ENCODE data around the gene SSU72.
"Not testable (repeated sequence)": the region's sequence is repeated elsewhere in the genome, so short reads cannot be mapped to it uniquely, and the experiment has no call there.

The SSU72 gene

GRCh38 chr1:1594602-1595260 is 20.1 kb upstream of the SSU72 start:
- DNase-seq: no peak

- DNase-seq: no peak
Observed at GRCh38 chr1:1593834-1594601, 19.4 kb upstream of the SSU72 start.

GRCh38 chr1:1591452-1591851 is 16.8 kb upstream of the SSU72 start:
- DNase-seq: no peak

- DNase-seq: no peak
Observed at GRCh38 chr1:1583347-1584010, 8.8 kb upstream of the SSU72 start.

GRCh38 chr1:1582585-1583346 is 8.1 kb upstream of the SSU72 start:
- no peak for DNase-seq

GRCh38 chr1:1578371-1578940 is 3.8 kb upstream of the SSU72 start:
- no peak for DNase-seq

GRCh38 chr1:1577367-1578011 is 2.8 kb upstream of the SSU72 start:
- no peak for DNase-seq

- DNase-seq: peak; percentile 32
Observed at GRCh38 chr1:1573843-1574720, 581 bp downstream of the SSU72 start.

GRCh38 chr1:1569341-1569740 is 5.3 kb downstream of the SSU72 start:
- no peak for DNase-seq

- DNase-seq: no peak
Observed at GRCh38 chr1:1567891-1568291, 6.8 kb downstream of the SSU72 start.

- DNase-seq: no peak
Observed at GRCh38 chr1:1567152-1567875, 7.3 kb downstream of the SSU72 start.

- DNase-seq: no peak
Observed at GRCh38 chr1:1565340-1565739, 9.3 kb downstream of the SSU72 start.

GRCh38 chr1:1564268-1564667 is 10.4 kb downstream of the SSU72 start:
- DNase-seq: no peak

- no peak for DNase-seq
Observed at GRCh38 chr1:1563688-1564087, 11.0 kb downstream of the SSU72 start.

- no peak for DNase-seq
Observed at GRCh38 chr1:1562556-1563195, 12.0 kb downstream of the SSU72 start.

GRCh38 chr1:1561801-1562470 is 12.7 kb downstream of the SSU72 start:
- no peak for DNase-seq

- DNase-seq: no peak
Observed at GRCh38 chr1:1560178-1560577, 14.5 kb downstream of the SSU72 start.

GRCh38 chr1:1559066-1559465 is 15.6 kb downstream of the SSU72 start:
- DNase-seq: no peak

- DNase-seq: no peak
Observed at GRCh38 chr1:1558591-1558990, 16.1 kb downstream of the SSU72 start.

- not testable (repeated sequence) for DNase-seq
Observed at GRCh38 chr1:1557688-1558087, 17.0 kb downstream of the SSU72 start.

Measured in GF-D8 (cell line).